Stomach (tissue), 4 donors: ENCODE results near the gene MS4A15.

Experiments
- EP300 ChIP-seq: sonication (generic); formaldehyde crosslinking; IDR thresholded peaks from one replicate; pipeline ENCODE4 v1.6.1; 2017; ENCODE audit warnings: antibody characterized with exemption
- POLR2A ChIP-seq, 4 donors: fragments of 450-650 bp; IDR thresholded peaks; one replicate each; pipeline ENCODE4 v1.6.1; 2016; ENCODE audit warnings: antibody characterized with exemption in 4 of 4, control low read depth in 2 of 4, mild to moderate bottlenecking in 1 of 4, moderate library complexity in 1 of 4
- TF ChIP-seq, protein P1 (sequence below), 7 experiments: fragments of 450-650 bp in 4 of 7; fragments of 200-600 bp in 3 of 7; sonication (generic) in 3 of 7; IDR thresholded peaks; one replicate each; pipeline ENCODE4 v1.5.1; 2016 to 2019; ENCODE audit warnings: antibody characterized with exemption in 7 of 7, control low read depth in 2 of 7, mild to moderate bottlenecking in 1 of 7

DNA sequence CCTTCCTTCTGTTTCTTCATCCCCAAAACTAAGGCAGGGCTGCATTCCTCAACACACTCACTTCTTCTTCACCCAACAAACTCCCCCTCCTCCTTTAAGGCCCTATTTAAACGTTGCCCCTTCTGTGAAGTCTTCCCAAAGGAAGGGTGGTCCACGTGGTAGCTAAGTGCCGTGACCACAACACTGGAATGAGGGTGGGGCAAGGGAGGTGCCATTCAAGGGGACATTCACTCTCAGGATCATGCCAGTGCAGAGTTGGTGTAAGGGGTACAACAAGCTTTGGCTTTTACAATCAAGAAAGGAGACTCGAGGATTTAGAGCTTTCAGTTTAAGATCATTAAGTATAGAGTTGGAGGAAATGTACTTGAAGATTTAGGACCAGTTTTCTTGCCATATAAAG, 20.4 kb downstream of the MS4A15 start:
- TF ChIP-seq POLR2A (IDR thresholded peaks at IDR 0.05) (no peak), EP300 (no peak)
- TF ChIP-seq, protein P1, sequence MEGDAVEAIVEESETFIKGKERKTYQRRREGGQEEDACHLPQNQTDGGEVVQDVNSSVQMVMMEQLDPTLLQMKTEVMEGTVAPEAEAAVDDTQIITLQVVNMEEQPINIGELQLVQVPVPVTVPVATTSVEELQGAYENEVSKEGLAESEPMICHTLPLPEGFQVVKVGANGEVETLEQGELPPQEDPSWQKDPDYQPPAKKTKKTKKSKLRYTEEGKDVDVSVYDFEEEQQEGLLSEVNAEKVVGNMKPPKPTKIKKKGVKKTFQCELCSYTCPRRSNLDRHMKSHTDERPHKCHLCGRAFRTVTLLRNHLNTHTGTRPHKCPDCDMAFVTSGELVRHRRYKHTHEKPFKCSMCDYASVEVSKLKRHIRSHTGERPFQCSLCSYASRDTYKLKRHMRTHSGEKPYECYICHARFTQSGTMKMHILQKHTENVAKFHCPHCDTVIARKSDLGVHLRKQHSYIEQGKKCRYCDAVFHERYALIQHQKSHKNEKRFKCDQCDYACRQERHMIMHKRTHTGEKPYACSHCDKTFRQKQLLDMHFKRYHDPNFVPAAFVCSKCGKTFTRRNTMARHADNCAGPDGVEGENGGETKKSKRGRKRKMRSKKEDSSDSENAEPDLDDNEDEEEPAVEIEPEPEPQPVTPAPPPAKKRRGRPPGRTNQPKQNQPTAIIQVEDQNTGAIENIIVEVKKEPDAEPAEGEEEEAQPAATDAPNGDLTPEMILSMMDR (IDR thresholded peaks at IDR 0.05), result no peak
